ENCODE results near the gene KIAA1143.

The KIAA1143 gene

GRCh38 chr3:44761424-44762169 lies at the start of gene KIAA1143, which contains the start of gene KIF15:
Gene KIAA1143 (minus strand): TSS chr3:44761619. CDS start chr3:44761602, 17 bp downstream.
Gene KIF15 (plus strand): TSS chr3:44761794. CDS start chr3:44761866, 72 bp downstream.
- H3K4me3 Mint-ChIP-seq, result peak within 1 kb of the TSS; percentile 96
- H3K36me3 Mint-ChIP-seq (ENCODE audit: low read depth), result peaks cover 77% of the 10 kb centered on the region
- H3K9me3 Mint-ChIP-seq, result peaks cover 25% of the 10 kb centered on the region
- peak within 1 kb of the TSS; percentile 91 for H3K27ac Mint-ChIP-seq
- peaks cover 45% of the 10 kb centered on the region for H3K4me1 Mint-ChIP-seq (ENCODE audit: low read depth)
- H3K27me3 Mint-ChIP-seq, result no peaks in the 10 kb centered on the region

- Mint-ChIP-seq H3K27me3 (no peaks in the 10 kb centered on the region), H3K4me1 (ENCODE audit: low read depth) (no peaks in the 10 kb centered on the region), H3K9me3 (no peaks in the 10 kb centered on the region), H3K36me3 (ENCODE audit: low read depth) (peaks cover 66% of the 10 kb centered on the region), H3K4me3 (no peak overlapping the region), H3K27ac (no peak overlapping the region)
Observed at GRCh38 chr3:44805960-44806359, 44.5 kb upstream of the KIAA1143 start.

- Mint-ChIP-seq H3K4me3 (no peak overlapping the region), H3K9me3 (no peaks in the 10 kb centered on the region), H3K4me1 (ENCODE audit: low read depth) (no peaks in the 10 kb centered on the region), H3K27ac (no peak overlapping the region), H3K27me3 (no peaks in the 10 kb centered on the region), H3K36me3 (ENCODE audit: low read depth) (peaks cover 66% of the 10 kb centered on the region)
Observed at GRCh38 chr3:44803298-44803697, 41.9 kb upstream of the KIAA1143 start.

GRCh38 chr3:44802011-44802410 lies 40.6 kb upstream of the KIAA1143 start:
- H3K9me3 Mint-ChIP-seq, result no peaks in the 10 kb centered on the region
- H3K36me3 Mint-ChIP-seq (ENCODE audit: low read depth), result peaks cover 68% of the 10 kb centered on the region
- no peak overlapping the region for H3K27ac Mint-ChIP-seq
- no peaks in the 10 kb centered on the region for H3K27me3 Mint-ChIP-seq
- H3K4me1 Mint-ChIP-seq (ENCODE audit: low read depth), result no peaks in the 10 kb centered on the region
- H3K4me3 Mint-ChIP-seq, result no peak overlapping the region

GRCh38 chr3:44795197-44795596 lies 33.8 kb upstream of the KIAA1143 start:
- Mint-ChIP-seq H3K27me3 (no peaks in the 10 kb centered on the region), H3K4me3 (no peak overlapping the region), H3K27ac (no peak overlapping the region), H3K36me3 (ENCODE audit: low read depth) (peaks cover 55% of the 10 kb centered on the region), H3K4me1 (ENCODE audit: low read depth) (no peaks in the 10 kb centered on the region), H3K9me3 (peaks cover 3% of the 10 kb centered on the region)

GRCh38 chr3:44782891-44783290 lies 21.5 kb upstream of the KIAA1143 start:
- Mint-ChIP-seq H3K9me3 (no peaks in the 10 kb centered on the region), H3K27me3 (no peaks in the 10 kb centered on the region), H3K4me3 (no peak overlapping the region), H3K36me3 (ENCODE audit: low read depth) (peaks cover 63% of the 10 kb centered on the region), H3K4me1 (ENCODE audit: low read depth) (no peaks in the 10 kb centered on the region), H3K27ac (no peak overlapping the region)

DNA sequence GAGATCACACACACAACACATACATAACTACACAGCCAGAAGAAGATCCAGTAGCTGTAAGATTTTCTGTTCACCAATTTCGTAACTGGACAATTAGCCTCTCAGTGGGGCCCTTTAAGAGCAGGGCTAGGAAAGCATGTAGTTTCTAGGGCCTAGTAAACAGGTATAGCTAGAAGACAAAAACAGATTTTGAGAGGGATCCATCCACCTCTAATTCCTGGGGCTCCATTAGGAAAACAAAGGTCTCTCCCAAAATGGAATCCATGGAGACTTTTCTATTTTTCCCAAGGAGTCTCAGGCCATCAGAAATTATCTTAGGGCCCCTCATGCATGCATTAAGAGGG lies 10.7 kb upstream of the KIAA1143 start:
- no peaks in the 10 kb centered on the region for H3K4me1 Mint-ChIP-seq (ENCODE audit: low read depth)
- peaks cover 21% of the 10 kb centered on the region for H3K9me3 Mint-ChIP-seq
- no peak overlapping the region for H3K27ac Mint-ChIP-seq
- no peak overlapping the region for H3K4me3 Mint-ChIP-seq
- no peaks in the 10 kb centered on the region for H3K27me3 Mint-ChIP-seq
- peaks cover 82% of the 10 kb centered on the region for H3K36me3 Mint-ChIP-seq (ENCODE audit: low read depth)

GRCh38 chr3:44771424-44772098 lies 10.1 kb upstream of the KIAA1143 start:
- Mint-ChIP-seq H3K27ac (no peak overlapping the region), H3K36me3 (ENCODE audit: low read depth) (peaks cover 83% of the 10 kb centered on the region), H3K4me3 (no peak overlapping the region), H3K9me3 (peaks cover 21% of the 10 kb centered on the region), H3K4me1 (ENCODE audit: low read depth) (no peaks in the 10 kb centered on the region), H3K27me3 (no peaks in the 10 kb centered on the region)

- no peak overlapping the region for H3K27ac Mint-ChIP-seq
- H3K4me3 Mint-ChIP-seq, result no peak overlapping the region
- H3K4me1 Mint-ChIP-seq (ENCODE audit: low read depth), result peaks cover 25% of the 10 kb centered on the region
- H3K36me3 Mint-ChIP-seq (ENCODE audit: low read depth), result peaks cover 71% of the 10 kb centered on the region
- peaks cover 6% of the 10 kb centered on the region for H3K9me3 Mint-ChIP-seq
- H3K27me3 Mint-ChIP-seq, result no peaks in the 10 kb centered on the region
Observed at GRCh38 chr3:44764248-44764647, 2.8 kb upstream of the KIAA1143 start.

- peak overlapping the region; percentile 96 for H3K4me3 Mint-ChIP-seq
- H3K4me1 Mint-ChIP-seq (ENCODE audit: low read depth), result peaks cover 38% of the 10 kb centered on the region
- H3K9me3 Mint-ChIP-seq, result peaks cover 19% of the 10 kb centered on the region
- H3K27me3 Mint-ChIP-seq, result no peaks in the 10 kb centered on the region
- H3K36me3 Mint-ChIP-seq (ENCODE audit: low read depth), result peaks cover 75% of the 10 kb centered on the region
- peak overlapping the region; percentile 91 for H3K27ac Mint-ChIP-seq
Observed at GRCh38 chr3:44762690-44763089, 1.3 kb upstream of the KIAA1143 start.

DNA sequence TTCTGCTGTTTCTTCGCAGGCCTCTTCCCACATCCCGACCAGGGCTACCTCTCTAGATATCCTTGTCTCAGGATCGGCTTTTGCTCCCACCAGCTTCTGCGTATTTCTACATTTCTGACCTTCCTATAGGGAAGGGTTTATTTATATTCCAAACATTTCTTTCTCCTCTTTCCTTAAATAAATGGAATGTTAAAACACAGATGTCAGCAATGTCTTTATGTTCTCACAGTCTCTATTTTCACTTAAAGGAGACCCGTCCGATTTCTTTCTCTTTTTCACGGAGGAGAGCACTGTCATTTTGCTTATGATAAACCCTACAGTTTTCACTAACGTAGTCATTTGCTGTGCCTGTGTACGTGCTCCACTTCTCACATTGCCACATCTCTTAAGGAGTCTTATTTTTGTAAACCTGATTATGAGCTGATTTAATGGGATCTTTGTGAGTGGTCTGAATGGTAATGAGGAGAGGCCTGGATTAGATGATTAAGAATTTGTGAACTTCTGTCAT lies 805 bp upstream of the KIAA1143 start:
- Mint-ChIP-seq H3K4me3 (peak overlapping the region; percentile 96), H3K27ac (peak overlapping the region; percentile 91), H3K27me3 (no peaks in the 10 kb centered on the region), H3K36me3 (ENCODE audit: low read depth) (peaks cover 75% of the 10 kb centered on the region), H3K4me1 (ENCODE audit: low read depth) (peaks cover 43% of the 10 kb centered on the region), H3K9me3 (peaks cover 23% of the 10 kb centered on the region)

DNA sequence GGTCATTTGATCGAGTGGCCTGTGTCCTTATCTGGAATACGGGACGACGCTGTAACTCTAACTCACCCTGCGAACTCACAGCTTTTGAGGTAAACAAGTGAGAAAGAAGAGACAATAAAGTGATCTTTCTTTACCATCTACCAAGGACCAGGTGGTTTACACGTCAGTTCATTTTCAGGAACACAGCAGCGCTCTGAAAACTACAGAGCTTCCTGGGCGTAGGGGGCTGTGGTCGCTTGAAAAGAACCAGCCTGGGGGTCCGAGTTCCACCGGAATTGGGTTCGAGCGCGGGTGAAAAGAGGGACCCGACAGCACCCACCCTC lies 357 bp downstream of the KIAA1143 start:
- Mint-ChIP-seq H3K9me3 (peaks cover 25% of the 10 kb centered on the region), H3K27ac (peak overlapping the region; percentile 91), H3K4me3 (peak overlapping the region; percentile 96), H3K36me3 (ENCODE audit: low read depth) (peaks cover 77% of the 10 kb centered on the region), H3K4me1 (ENCODE audit: low read depth) (peaks cover 45% of the 10 kb centered on the region), H3K27me3 (no peaks in the 10 kb centered on the region)

- Mint-ChIP-seq H3K36me3 (ENCODE audit: low read depth) (peaks cover 70% of the 10 kb centered on the region), H3K27me3 (no peaks in the 10 kb centered on the region), H3K4me3 (no peak overlapping the region), H3K4me1 (ENCODE audit: low read depth) (peaks cover 5% of the 10 kb centered on the region), H3K27ac (no peak overlapping the region), H3K9me3 (peaks cover 71% of the 10 kb centered on the region)
Observed at GRCh38 chr3:44734646-44735168, 26.7 kb downstream of the KIAA1143 start.

DNA sequence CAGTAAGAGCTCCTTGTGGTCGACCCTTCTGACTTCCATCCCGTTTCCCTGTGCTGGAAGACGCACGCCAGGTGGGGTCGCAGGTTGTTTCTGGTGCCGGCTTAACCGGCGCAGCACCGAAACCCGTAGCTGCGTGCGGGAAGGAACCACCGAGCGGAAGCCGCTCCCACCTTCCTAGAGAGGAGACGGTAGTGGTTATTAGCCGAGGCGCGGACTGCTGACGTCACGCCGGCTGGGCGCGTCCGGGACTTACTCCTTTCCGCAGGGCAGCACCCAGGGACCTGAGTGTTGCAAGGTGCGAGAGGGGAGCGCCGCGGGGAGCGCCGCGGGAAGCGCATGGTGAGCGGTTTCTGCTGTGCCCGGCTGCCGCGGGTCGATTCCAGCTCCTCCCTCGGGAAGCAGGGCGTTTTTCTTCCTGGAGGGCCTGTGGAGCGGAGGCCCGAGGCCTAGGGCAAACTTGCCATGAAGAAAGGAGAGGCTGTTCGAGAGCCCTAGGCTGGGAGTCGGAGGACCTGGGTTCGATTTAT lies 32.0 kb downstream of the KIAA1143 start, which contains the start of gene ZNF501:
TSS of gene ZNF501 (plus strand) at position 252 of the 527 bp plus-strand sequence. CDS start 4,787 bp downstream, outside the sequence.
- peak within 1 kb of the TSS; percentile 67 for H3K27ac Mint-ChIP-seq
- peaks cover 70% of the 10 kb centered on the region for H3K9me3 Mint-ChIP-seq
- no peaks in the 10 kb centered on the region for H3K27me3 Mint-ChIP-seq
- peaks cover 14% of the 10 kb centered on the region for H3K4me1 Mint-ChIP-seq (ENCODE audit: low read depth)
- H3K4me3 Mint-ChIP-seq, result peak within 1 kb of the TSS; percentile 90
- peaks cover 62% of the 10 kb centered on the region for H3K36me3 Mint-ChIP-seq (ENCODE audit: low read depth)

GRCh38 chr3:44722103-44722401 lies 39.4 kb downstream of the KIAA1143 start:
- peaks cover 54% of the 10 kb centered on the region for H3K9me3 Mint-ChIP-seq
- no peaks in the 10 kb centered on the region for H3K27me3 Mint-ChIP-seq
- H3K36me3 Mint-ChIP-seq (ENCODE audit: low read depth), result peaks cover 65% of the 10 kb centered on the region
- no peaks in the 10 kb centered on the region for H3K4me1 Mint-ChIP-seq (ENCODE audit: low read depth)
- H3K4me3 Mint-ChIP-seq, result no peak overlapping the region
- H3K27ac Mint-ChIP-seq, result no peak overlapping the region
